Hepatocyte (in vitro differentiated cells): ENCODE data around the gene ADAD2.

Experiments
- EZH2 ChIP-seq: fragments of 200-600 bp; sonication (generic); IDR thresholded peaks from 2 replicates; pipeline ENCODE4 v1.6.1; 2016; ENCODE audit warnings: antibody characterized with exemption, mild to moderate bottlenecking, borderline replicate concordance
- TF ChIP-seq, protein P1 (sequence below): fragments of 200-600 bp; sonication (generic); IDR thresholded peaks from 2 replicates; pipeline ENCODE4 v1.5.1; 2016; ENCODE audit warnings: antibody characterized with exemption, mild to moderate bottlenecking; ENCODE audit not compliant: poor library complexity

DNA sequence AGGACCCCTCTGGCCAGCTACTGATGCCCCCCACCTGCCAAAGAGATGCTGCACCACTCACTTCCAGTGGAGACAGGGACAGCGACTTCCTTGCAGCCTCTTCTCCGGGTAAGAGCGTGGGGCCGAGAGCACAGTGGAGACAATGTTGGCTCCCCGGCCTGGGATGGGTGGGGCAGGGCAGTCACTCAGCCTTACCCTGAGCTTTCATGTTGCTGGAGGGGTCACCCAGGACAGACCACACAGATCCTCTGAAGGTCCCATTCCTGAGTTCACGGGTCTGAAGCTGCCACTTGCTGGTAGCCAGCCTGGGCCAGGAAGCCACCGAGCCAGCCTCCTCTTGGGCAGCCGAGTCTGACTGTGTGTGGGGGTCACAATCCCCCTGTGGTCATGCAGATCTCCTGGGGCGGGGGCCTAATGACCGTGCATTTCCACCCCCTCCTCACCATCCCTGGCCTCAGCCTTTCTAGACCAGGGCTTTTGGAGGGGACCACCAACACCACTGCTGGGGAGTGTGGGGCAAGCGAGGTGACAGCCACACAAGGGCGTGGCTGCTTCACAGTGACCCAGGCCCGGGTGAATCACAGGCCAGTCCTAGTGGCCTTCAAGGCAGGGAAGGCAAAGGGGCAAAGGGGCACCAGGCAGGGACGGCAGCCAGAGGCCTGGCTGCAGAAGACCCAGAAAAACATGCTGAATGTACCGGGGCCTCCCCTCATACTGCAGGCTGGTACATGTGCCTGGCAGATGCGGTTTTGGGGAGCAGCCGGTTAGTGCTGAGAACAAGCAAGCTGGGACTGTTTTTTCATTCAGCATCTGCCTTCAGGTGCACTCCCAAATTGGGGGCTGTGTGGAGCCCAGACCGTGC lies 14.5 kb upstream of the ADAD2 start:
- TF ChIP-seq, protein P1, sequence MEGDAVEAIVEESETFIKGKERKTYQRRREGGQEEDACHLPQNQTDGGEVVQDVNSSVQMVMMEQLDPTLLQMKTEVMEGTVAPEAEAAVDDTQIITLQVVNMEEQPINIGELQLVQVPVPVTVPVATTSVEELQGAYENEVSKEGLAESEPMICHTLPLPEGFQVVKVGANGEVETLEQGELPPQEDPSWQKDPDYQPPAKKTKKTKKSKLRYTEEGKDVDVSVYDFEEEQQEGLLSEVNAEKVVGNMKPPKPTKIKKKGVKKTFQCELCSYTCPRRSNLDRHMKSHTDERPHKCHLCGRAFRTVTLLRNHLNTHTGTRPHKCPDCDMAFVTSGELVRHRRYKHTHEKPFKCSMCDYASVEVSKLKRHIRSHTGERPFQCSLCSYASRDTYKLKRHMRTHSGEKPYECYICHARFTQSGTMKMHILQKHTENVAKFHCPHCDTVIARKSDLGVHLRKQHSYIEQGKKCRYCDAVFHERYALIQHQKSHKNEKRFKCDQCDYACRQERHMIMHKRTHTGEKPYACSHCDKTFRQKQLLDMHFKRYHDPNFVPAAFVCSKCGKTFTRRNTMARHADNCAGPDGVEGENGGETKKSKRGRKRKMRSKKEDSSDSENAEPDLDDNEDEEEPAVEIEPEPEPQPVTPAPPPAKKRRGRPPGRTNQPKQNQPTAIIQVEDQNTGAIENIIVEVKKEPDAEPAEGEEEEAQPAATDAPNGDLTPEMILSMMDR, result no peak
- no peak for TF ChIP-seq EZH2
